HG02588 (cell line): ENCODE measurements around the gene GLIS2.

Experiments
- ATAC-seq: cut with Tn5 transposase; IDR thresholded peaks from one replicate; pipeline ENCODE4 v1.9.1; 2021; ENCODE audit warnings: mild to moderate bottlenecking, moderate library complexity; ENCODE audit not compliant: unreplicated experiment

GLIS2 gene

DNA sequence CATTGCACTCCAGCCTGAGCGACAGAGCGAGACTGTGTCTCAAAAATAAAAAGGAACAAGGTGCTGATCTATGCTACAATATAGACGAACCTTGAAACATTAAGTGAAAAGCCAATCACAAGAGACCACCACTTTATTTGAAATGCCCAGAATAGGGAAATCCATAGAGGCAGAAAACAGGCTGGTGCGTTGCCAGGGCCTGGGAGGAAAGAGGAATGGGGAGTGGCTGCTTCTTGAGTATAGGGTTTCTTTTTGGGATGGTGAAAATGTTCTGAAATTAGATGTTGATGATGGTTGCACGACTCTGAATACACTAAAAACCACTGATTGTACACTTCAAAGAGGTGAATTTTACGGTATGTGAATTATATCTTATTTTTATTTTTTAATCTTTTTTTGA is 20.3 kb upstream of the GLIS2 start:
- no peak for ATAC-seq

DNA sequence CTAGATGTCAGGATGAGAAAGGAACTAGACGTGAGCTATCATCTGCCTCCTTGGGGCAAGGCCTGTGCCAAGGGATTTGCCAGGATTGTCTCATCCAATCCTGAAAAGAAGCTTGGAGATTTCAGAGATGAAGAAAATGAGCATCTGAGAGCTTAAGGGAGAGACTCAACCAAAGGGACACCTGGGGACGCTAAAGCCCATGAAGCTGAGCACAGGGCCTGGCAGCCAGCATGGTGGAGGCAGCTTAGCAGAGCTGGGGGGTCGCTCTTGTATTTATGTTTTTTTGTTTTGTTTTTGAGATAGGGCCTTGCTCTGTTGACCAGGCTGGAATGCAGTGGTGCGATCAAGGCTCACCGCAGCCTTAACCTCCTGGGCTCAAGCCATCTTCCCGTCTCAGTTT is 18.4 kb upstream of the GLIS2 start:
- ATAC-seq, result no peak

DNA sequence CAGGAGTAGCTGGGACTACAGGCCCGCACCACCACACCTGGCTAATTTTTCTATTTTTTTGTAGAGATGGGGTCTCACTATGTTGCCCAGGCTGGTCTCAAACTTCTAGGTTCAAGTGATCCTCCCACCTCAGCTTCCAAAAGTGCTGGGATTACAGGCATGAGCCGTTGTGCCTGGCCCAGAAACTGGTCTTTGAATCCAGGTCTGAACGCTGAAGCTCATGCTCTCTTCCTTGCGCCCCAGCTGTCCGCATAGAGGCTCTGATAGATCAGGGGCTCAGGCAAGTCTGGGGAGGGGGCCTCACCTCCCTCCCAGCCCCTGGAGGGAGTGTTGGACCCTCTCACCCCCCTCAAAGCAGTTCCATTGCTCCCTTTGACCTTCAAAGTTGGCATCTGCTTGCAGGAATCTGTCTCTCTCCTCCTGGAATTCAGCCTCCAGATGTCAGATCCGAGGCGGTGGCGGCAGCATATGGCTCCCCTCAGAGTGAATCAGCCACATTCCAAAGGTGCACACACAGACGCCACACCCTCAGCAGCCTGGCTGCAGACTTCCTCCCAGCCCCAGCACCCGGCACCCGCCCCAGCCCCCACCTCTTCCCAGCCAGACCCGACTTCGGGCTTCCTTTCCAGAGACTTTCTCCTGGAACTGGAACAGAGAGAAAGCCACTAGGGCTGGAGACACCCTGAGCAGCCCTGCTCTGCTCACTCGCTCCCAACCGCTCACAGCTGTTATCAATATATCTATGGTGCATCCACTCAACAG is 16.9 kb upstream of the GLIS2 start:
- ATAC-seq, result no peak

DNA sequence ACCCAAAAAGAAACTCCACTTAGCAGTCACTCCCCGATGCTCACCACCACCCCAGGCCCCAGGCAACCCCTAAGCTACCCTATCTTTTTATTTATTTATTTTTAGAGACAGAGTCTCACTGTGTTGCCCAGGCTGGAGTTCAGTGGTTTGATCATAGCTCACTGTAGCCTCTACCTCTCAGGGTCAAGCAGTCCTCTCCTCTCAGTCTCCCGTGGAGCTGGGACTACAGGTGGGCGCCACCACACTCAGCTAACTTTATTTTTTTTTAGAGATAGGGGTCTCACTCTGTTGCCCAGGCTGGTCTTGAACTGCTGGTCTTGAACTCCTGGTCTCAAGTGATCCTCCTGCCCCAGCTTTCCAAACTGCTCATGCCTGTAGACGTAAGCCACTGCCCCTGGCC is 14.7 kb upstream of the GLIS2 start:
- no peak for ATAC-seq

DNA sequence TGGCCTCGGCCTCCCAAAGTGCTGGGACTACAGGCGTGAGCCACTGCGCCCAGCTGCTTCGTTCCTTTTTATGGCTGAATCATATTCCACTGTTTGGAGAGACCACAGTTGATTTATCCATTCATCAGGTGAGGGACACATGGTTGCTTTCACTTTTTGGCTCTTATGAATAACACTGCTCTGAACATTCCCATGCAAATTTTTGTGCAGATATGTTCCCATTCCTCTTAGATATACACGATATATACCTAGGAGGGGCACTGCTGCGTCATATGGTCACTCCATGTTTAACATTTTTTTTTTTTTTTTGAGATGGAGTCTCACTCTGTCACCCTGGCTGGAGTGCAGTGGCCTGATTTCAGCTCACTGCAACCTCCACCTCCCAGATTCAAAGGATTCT is 13.9 kb upstream of the GLIS2 start:
- no peak for ATAC-seq

DNA sequence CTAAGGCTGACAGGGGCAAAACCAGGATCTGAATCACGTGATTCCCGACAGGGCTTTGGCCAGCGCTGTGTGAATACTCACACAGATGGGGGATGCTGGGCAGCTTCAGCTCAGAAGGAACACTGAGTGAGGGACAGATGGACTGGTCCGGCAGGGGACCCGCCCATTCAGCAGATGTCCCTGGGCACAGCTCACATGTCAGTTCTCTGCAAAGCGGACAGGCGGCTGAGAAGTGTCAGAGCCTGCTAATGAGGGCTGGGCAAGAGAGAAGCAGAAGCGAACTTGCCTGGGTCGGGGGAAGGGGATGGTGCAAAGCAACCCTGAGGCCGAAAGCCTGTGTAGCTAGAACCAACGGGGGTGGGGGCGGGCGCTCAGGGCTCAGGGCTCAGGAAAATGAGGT is 11.9 kb upstream of the GLIS2 start:
- ATAC-seq, result no peak

DNA sequence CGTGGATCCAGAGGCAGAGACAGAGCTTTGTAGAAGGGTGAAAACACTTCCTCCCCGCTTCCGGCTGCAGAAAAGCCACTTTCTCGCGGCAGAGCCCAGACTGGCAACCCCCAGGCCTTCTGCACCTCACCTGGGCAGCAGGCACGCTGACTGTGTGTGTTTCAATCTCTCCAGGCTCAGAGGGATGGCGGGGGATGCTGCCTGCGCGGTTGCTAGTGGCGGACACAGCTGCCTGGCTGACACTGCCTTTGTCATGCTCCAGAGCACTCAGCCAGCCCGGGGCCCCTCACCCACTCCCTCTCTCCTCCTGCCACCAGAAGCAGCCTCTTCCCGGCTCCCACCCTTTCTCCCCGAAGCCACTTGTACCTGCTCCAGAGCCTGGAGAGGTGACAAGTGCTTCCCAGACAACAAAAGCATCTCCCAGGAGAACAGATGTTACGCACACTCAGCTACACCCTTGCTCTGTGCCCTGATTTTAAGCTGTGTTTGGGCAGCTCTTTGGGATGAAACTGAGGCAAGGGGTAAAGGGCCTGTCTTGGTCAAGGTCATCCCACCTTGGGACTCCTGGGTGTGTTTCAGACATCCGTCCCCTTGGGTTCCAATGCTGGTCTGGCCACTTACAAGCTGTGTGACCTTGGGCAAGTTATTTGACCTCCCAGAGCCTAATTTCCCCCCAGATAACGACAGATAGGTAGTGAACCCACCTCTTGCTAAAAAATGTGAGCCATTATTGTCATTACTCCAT is 9.2 kb upstream of the GLIS2 start:
- ATAC-seq, result no peak

DNA sequence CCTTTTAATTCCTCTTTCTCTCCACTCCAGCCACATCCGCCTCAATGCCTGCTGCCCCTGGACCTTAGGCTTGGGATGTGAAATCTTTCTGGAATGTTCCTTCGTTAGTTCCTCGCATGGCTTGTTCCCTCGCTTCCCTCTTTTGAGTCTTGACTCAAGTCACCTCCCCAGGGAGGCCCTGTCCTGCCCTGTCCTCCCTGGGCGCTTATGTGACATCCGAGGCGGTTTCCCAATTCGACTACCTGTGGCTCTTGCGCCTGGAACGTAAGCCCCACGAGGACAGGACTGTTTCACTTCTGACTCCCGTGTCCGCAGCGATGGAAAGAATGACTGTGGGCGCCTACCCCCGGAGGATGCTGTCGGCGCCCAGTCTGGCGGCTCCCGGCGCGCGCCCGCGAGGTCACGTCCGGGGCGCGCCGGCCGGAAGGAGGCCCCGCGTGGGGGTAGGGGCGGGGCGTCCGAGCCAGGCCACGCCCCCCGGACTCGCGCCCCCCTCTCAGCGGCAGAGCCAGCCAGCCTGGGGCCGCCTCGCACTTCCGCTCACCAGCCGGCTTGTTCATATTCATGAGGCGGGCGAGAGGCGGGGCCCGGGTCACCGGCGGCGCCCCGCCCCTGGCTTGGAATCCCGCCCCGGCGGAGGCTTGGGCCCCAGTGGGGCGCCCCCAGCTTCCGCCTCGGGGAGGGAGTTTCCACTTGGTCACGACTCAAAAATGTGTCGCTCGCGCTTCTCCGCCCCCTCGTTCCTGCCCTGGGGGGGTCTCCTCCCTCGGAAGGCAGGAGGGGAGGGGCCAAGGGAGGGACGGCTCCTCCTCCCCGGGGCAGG is 8.4 kb upstream of the GLIS2 start:
- peak; percentile 88 for ATAC-seq

DNA sequence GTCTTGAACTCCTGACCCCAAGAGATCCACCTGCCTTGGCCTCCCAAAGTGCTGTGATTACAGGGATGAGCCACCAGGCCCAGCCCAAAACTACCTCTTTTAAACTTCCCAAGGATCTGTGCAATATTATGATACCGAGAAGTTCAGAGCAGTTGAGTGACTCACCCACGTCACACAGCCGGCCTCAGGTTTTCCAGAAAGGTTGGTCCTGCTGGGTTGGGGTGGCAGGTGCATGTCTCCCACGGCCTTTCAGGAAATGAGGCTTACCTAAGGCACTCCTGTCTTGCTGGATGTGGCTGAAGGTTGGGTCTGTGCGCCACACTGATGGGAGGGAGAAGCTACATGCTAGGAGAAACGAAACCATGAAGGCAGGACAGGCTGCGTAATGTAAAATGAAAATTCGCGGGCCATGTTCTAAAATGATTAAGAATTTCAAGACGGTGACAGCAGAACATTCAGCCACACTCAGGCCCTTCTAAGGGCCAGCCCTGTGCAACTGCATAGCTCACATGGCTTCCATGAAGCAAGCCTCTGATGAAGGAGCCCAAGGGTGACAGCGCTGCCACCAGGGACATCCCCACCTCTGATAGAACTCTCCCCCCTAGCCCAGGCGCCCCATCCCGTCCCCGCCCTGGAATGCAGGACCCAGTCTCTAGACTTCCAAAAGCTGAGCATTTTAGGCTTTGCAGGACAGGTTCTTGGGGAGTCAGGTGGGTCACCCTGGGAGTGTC is 6.6 kb upstream of the GLIS2 start:
- no peak for ATAC-seq

DNA sequence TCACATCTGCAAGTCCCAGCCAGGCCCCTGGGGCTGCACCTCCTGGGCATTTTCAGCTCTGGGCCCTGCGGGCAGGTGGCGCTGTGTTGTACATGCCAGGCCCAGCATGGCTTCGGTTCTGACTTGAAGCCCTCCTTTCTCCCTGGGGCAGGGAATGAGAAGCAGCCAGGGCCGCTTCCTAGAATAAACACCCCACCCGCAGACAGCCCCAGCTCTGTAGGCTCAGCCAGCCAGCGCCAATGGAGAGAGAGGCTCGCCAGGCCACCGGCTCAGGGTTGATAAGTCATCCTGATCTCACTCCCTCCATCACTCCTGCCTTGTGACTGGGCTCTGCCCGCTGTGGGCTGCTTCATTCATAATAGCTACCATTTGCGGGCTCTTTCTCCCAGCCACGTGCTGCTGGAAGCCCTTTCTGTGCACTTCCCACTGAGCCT is 6.0 kb upstream of the GLIS2 start:
- no peak for ATAC-seq

DNA sequence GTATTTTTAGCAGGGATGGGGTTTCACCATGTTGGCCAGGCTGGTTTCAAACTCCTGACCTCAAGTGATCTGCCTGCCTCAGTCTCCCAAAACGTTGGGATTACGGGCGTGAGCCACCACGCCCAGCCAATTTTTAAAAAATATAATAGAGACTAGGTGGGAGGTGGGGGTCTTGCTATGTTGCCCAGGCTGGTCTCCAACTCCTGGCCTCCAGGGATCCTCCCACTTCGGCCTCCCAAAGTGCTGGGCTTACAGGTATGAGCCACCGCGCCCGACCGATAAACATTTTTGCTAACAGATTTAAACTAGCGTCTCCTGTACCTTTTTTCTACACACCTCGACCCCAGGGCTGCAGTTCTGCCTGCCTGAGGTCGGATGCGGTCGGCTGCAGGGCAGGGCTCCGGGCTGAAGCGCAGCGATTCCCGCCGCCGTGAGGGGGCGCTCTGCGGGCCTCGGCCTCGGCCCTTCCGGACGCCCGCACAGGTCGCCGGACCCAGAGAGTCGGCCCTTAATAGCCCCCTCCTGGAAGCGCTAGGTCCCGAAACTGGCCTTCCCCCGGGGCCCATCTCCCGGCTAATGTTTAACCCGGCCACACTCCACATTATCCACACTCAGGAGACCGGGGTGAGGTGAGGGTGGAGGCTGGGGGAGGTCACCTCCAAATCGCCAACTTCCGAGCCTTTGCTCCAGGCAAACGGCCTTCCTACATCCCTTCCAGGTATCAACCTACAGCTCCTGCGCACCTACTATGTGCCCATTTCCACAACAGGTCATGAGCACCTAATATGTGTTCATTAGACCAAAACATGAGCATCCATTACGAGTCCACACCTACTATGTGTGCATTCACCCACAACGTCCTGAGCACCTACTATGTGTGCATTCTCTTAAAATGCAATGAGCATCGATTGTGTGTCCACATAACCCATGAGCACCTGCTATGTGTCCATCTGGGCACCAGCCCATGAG is 2.0 kb upstream of the GLIS2 start:
- ATAC-seq, result no peak

DNA sequence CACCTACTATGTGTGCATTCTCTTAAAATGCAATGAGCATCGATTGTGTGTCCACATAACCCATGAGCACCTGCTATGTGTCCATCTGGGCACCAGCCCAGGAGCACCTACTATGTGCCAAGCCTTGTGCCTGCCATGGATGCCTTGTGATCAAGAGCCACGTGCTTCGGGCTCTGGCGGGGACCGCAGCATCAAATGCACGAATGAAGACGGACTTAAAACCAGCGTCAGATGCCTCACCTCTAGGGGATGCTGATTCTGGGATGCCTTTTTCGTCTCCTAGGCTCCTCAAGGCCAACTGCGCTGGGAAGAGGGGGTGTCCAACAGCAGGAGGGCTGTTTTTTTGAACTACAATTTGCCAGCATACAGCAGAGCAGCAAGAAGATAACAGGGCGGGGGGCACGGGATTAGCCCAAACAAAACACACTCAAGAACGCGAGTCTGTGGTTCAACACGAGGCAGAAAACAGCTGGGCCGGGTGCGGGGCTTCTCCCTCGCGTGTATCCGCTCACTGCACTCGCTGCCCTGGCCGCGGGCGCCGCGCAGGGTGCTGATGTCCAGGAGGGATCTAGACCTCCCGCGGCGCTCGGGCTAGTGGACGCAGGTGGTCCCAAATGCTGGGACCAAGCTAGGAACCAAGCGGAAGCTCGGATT is 1.2 kb upstream of the GLIS2 start:
- no peak for ATAC-seq

DNA sequence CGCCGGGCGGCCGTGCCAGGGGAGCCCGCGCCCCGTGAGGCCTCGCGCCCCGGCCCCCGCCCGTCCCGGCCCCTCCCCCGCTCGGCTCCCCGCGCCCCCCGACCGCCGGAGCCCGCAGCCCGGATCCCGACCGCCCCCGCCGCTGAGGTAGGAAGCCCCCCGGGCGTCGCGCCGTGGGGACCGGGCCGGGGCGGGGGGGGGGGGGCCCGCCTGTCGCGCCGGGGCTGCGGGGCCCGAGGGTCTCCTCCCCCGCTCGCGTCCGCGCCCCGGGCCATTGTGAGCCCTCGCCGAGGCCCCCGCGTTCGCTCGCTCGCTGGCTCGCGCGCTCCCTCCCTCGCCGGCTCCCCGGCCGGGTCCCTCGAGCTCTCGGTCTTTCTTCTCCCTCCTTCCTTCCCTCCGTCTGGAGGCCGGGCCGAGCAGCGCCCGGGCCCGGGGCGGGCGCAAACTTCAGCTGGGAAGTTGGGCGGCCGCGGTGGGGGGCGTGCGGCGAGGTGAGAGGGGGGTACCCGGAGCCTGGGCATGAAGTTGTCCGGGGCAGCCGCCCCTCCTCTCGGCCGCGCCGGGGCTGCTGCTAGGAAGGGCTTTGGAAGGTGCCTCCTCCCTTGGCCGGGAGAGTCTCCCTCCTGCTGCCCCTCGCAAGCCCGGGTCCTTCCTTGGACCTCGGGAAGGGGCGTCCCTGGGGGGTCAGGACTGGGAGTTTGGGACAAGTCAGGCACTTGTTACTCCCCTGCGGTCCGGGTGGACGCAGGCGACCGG is 419 bp downstream of the GLIS2 start:
- no peak for ATAC-seq

DNA sequence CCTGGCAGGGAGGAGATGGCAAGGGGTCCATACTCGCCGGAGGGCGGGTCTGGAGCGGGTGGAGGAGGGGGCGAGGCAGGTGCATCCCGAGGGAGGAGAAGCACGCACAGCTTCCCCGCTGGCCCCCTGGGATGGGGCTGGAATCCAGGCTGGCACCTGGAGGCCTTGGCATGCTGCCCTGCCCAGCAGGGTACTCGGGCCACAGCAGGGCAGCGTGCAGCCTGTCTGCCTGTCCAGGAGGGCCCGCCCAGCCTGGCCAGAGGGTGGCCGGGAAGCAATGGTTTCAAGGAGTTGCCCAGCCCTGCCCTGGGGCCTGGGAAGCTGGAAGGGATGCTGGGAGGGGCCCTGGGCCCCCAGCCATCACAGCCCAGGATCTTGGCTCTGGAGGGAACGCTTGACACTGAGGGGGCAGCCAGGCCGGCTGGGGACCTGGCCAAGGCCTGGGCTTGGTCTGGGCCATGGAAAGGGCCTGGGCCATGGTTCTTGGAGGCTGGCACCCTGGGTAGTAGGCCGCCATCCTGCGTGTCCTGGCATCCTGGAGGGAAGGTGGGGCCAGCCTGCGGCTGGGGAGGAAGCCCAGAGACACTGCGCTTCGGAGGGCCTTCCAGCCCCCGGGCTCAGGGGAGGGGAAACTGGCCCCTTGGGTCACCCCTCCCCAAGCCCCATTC is 1.1 kb downstream of the GLIS2 start:
- no peak for ATAC-seq

DNA sequence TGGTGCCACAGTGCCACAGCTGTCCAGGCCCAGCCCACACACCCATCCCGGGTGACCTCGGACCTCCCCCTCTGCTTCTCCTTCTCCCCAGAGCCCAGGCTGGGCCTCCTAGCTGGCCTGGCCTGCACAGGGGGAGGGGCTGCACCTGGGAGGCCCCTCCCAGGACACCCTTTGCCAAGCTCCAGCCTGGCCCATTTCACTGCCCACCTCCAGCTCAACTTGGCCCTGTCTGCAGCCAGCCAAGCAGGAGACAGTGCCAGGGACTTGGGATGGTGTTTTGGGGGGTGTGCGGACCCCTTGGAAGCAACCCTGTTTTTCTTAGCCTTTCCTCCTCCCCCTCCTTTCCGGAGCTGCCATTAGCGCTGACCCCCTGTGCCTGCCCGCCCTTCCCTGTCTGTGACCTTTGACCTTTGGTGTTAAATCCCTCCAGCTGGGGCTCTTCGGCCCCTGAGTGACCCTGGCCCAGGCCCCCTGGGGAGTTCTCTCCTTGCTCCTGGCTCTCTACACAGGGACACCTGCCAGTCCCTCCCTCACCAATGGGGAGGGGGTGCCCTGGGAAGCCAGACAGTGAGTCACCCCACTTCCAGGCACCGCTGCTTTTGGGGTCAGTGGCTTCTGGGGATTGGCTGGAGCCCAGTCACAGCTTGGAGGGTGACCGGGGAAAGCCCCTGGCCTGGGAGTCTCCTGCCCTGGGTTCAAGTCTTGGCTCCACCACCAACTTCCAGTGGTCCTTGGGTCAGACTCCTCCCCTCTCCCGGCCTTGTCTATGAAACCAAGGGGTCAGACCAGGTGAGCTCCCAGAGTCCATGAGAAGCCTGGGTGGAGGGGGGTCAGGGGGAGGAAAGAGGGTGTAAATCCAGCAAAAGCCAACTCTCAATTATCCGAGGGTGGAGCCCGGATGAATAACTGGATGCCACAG is 1.9 kb downstream of the GLIS2 start:
- no peak for ATAC-seq

DNA sequence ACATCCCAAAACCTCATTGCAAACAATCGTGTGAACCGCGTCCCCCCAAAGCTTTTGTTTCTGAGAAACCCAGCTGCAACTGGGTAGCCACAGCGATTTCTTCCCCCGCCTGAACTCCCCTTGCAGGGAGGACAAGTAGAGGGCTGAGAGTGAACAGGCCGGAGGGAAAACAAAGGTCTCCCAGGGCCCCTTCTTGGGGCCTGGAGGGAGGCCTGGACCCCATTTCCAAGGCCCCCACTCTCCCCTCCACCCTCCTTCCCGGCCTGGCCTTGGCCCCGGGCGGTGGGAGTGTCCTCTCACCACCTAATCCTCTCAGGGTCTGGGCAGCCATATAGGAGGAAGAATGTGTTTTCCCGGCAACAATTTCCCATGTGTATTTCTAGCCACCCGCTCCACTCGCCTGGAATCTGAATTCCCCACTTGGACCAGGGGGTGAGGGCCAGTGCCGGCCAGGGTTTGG is 2.6 kb downstream of the GLIS2 start:
- ATAC-seq, result no peak

DNA sequence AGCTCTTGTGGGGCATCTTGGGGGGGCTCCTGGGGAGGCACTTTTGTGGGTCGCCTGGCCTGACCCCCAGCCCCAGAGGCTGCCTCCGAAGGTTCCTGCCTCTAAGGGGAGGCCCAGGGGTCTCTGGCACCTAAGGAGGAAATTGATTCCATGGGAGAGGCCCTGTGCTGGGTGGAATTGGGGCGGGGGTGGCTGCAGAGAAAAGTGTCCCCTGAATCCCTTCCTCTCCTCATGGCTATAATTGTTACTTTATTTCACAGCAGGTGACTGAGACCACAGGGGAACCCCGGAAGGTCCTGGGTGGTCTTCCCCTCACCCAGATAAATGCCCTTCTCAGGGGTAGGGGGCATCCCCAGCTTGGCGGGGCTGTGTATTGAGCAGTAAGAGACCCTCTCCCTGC is 3.1 kb downstream of the GLIS2 start:
- ATAC-seq, result no peak
